ENCODE measurements around the gene ZNF521. TPM values are rescaled to one million over a fixed set of nuclear protein-coding genes. Genes with fewer than 3 reads are reported as not detected.

The ZNF521 gene
- total and polyA plus RNA-seq, 4 donors = 0.50 to 3.7 (median 1.5) TPM

- TF ChIP-seq GABPA (IDR thresholded peaks at IDR 0.05 in 1 of 2, conservative IDR thresholded peaks at IDR 0.05 in 1 of 2) = no peak
- TF ChIP-seq TAF1 (conservative IDR thresholded peaks at IDR 0.05) = no peak
- TF ChIP-seq YY1 (IDR thresholded peaks at IDR 0.05) = no peak
- TF ChIP-seq, protein P1, sequence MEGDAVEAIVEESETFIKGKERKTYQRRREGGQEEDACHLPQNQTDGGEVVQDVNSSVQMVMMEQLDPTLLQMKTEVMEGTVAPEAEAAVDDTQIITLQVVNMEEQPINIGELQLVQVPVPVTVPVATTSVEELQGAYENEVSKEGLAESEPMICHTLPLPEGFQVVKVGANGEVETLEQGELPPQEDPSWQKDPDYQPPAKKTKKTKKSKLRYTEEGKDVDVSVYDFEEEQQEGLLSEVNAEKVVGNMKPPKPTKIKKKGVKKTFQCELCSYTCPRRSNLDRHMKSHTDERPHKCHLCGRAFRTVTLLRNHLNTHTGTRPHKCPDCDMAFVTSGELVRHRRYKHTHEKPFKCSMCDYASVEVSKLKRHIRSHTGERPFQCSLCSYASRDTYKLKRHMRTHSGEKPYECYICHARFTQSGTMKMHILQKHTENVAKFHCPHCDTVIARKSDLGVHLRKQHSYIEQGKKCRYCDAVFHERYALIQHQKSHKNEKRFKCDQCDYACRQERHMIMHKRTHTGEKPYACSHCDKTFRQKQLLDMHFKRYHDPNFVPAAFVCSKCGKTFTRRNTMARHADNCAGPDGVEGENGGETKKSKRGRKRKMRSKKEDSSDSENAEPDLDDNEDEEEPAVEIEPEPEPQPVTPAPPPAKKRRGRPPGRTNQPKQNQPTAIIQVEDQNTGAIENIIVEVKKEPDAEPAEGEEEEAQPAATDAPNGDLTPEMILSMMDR (IDR thresholded peaks at IDR 0.05; ENCODE audit: low read depth, low read length, missing input control) = no peak
- TF ChIP-seq, protein P2, sequence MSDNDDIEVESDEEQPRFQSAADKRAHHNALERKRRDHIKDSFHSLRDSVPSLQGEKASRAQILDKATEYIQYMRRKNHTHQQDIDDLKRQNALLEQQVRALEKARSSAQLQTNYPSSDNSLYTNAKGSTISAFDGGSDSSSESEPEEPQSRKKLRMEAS (IDR thresholded peaks at IDR 0.05) = no peak
Measured at GRCh38 chr18:25262920-25263319, 89.0 kb downstream of the ZNF521 start (continued).

DNA sequence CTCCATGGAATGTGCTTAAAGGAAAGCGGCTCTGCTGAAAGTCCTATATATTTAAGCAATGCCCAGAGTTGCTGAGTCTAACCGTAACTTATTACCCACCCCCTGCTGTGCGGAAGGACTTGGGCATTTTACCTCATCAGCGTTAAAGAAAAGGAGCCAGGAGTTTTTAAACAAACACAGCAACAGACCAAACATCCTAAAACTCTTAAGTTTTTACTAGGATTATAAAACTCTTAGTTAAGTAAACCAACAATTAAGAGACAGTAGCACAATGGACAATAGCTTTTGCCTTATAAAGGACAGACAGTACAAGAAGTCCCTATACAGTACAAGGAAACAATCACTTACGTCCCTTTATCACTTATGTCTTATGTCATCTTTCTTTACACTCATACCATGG lies 90.2 kb downstream of the ZNF521 start:
- H3K36me3 ChIP-seq (ENCODE audit: control insufficient read depth in 4 of 4, insufficient read depth in 3 of 4, low read depth in 1 of 4, low read length in 3 of 4) = no peaks in the 10 kb centered on the region
- no peak overlapping the region for H3K27ac ChIP-seq (ENCODE audit: low read depth in 1 of 2, low read length in 2 of 2)
- DNase-seq (ENCODE audit: low spot score) = no peak
- H3K9me3 ChIP-seq (ENCODE audit: control insufficient read depth in 4 of 4, low read length in 3 of 4) = no peaks in the 10 kb centered on the region
- WGBS = 61% methylated on average over 5 of the region's 5 CpGs
- peaks cover 0 to 3% (median 0%) of the 10 kb centered on the region in 4 donors for H3K27me3 ChIP-seq (ENCODE audit: control insufficient read depth in 4 of 4, insufficient read depth in 4 of 4, low read length in 3 of 4)
- H3K4me1 ChIP-seq (ENCODE audit: control insufficient read depth in 4 of 4, insufficient read depth in 4 of 4, low read length in 3 of 4) = no peaks in the 10 kb centered on the region
- TF ChIP-seq GABPA (IDR thresholded peaks at IDR 0.05 in 1 of 2, conservative IDR thresholded peaks at IDR 0.05 in 1 of 2) = no peak
- no peak for TF ChIP-seq HNF4G (IDR thresholded peaks at IDR 0.05)
- TF ChIP-seq EGR1 (IDR thresholded peaks at IDR 0.05; ENCODE audit: low read depth in 2 of 2) = no peak
- TF ChIP-seq, protein P2 (IDR thresholded peaks at IDR 0.05) = no peak
- TF ChIP-seq ATF3 (IDR thresholded peaks at IDR 0.05) = no peak
- TF ChIP-seq, protein P1 (IDR thresholded peaks at IDR 0.05; ENCODE audit: low read depth, low read length, missing input control) = no peak
- TF ChIP-seq NR2F2 (IDR thresholded peaks at IDR 0.05) = no peak
- no peak for TF ChIP-seq FOXA2 (IDR thresholded peaks at IDR 0.05)
- no peak for TF ChIP-seq SP1 (IDR thresholded peaks at IDR 0.05)
- no peak for TF ChIP-seq RAD21 (IDR thresholded peaks at IDR 0.05)
- TF ChIP-seq RXRA (IDR thresholded peaks at IDR 0.05) = no peak
- TF ChIP-seq, protein P3, sequence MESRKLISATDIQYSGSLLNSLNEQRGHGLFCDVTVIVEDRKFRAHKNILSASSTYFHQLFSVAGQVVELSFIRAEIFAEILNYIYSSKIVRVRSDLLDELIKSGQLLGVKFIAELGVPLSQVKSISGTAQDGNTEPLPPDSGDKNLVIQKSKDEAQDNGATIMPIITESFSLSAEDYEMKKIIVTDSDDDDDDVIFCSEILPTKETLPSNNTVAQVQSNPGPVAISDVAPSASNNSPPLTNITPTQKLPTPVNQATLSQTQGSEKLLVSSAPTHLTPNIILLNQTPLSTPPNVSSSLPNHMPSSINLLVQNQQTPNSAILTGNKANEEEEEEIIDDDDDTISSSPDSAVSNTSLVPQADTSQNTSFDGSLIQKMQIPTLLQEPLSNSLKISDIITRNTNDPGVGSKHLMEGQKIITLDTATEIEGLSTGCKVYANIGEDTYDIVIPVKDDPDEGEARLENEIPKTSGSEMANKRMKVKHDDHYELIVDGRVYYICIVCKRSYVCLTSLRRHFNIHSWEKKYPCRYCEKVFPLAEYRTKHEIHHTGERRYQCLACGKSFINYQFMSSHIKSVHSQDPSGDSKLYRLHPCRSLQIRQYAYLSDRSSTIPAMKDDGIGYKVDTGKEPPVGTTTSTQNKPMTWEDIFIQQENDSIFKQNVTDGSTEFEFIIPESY (IDR thresholded peaks at IDR 0.05) = no peak
- no peak for TF ChIP-seq HNF4A (conservative IDR thresholded peaks at IDR 0.05)
- no peak for TF ChIP-seq FOXA1 (IDR thresholded peaks at IDR 0.05)
- TF ChIP-seq YY1 (IDR thresholded peaks at IDR 0.05) = no peak
- no peak for TF ChIP-seq JUND (IDR thresholded peaks at IDR 0.05)
- no peak overlapping the region for H3K4me3 ChIP-seq (ENCODE audit: low read depth in 1 of 3, low read length in 3 of 3)
- H3K9ac ChIP-seq (ENCODE audit: low read depth in 1 of 2, low read length in 2 of 2) = no peak overlapping the region
